Forelimb muscle (tissue), 1 donor: ENCODE results near the gene TMEM178B. TPM values are rescaled to one million over a fixed set of nuclear protein-coding genes. Genes with fewer than 3 reads are reported as not detected.
"Not testable (repeated sequence)": the region's sequence is repeated elsewhere in the genome, so short reads cannot be mapped to it uniquely, and the experiment has no call there.

Experiments
- DNase-seq: peaks from one replicate; pipeline ENCODE4 v3.0.0-alpha.2; 2013; ENCODE audit warnings: low read depth
- polyA plus RNA-seq: library from polyadenylated mRNA; unstranded; fragments of 120-200 nt; gene quantifications from one replicate; pipeline ENCODE4 v1.2.1, GENCODE V29; 2013; ENCODE audit not compliant: insufficient read length

The TMEM178B gene
- polyA plus RNA-seq, 1 donor = 0.43 TPM

GRCh38 chr7:141312395-141312794 lies 238.5 kb downstream of the TMEM178B start:
- no peak for DNase-seq

- DNase-seq = no peak
These were observed 239.1 kb downstream of the TMEM178B start for GRCh38 chr7:141312828-141313521.

DNA sequence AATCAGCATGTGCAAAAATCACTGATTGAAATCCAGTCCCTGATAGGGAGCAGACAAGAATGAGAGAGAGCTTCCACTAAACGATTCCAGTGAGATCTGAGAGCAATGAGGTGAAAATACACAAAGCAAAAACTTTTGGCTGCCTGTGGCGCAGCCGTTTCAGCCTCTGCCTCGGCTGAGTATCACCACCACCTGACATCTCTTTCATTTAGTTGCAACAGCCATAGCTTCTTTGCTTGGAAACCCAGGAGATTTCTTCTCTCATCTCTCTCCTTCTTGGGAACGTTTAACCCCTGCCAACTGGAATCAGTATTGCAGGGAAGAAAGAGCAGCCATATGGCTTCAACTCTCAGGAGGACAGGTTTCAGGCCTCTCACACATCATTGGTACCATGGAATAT lies 240.0 kb downstream of the TMEM178B start:
- DNase-seq = no peak

GRCh38 chr7:141317033-141317585 lies 243.2 kb downstream of the TMEM178B start:
- no peak for DNase-seq

DNA sequence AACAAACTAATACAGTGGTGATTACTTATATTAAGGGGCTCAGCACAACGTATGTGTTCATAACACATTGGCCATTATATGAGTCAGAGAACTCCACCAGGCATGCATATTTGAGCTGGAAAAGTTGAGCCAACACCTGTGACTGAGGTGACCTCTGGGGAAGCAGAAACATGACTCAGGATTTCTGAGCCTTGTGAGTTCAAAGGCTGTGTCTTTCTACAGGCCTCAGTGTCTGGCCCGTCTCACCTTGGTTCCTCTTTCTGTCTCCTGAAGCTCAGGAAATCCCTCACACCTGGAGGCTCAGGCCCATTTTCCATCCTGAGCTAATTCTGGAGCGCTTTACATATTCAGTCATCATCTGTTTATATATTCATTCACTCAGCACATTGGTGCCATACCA lies 246.4 kb downstream of the TMEM178B start:
- DNase-seq = no peak

- no peak for DNase-seq
These were observed 248.5 kb downstream of the TMEM178B start for GRCh38 chr7:141322383-141322782.

GRCh38 chr7:141323826-141324225 lies 250.0 kb downstream of the TMEM178B start:
- no peak for DNase-seq

GRCh38 chr7:141324870-141325269 lies 251.0 kb downstream of the TMEM178B start:
- DNase-seq = no peak

DNA sequence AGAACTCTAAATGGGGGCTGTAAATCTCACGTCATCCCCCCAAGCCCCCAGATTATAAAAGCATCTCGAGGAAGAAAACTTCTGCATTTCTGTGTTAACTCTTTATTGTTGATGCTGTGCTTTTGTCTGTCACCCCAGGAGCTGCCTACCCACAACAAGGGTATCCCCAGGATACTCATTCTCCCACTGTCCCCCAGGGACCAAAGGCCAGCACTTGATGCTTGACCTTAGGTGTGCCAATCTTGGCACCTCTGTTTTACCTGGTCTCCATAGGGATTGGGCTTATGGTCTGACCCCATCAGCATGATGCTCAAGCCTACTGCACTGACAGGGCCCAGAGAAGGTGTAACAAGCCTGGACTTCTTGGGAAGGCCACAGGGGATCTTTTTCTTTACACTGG lies 251.4 kb downstream of the TMEM178B start:
- DNase-seq = no peak

DNA sequence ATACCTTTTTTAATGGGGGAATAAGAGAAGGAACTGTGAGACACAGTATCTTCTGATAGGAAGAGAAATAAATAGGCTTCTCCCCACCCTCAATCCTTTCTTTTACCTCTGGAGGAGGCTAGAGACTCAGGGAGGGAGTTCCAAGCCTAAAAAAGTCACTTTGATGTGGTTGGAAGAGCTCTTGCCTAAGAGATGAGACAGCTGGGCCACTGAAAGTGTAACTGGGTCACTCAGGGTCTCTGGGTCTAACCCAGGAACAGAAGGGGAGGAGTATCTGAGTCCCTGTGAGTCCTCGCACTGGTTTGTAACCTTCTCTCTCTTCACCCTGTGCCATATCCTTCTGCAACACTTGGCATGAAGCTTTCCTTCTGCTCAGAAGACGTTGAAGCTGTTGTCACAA lies 254.4 kb downstream of the TMEM178B start:
- DNase-seq = no peak

DNA sequence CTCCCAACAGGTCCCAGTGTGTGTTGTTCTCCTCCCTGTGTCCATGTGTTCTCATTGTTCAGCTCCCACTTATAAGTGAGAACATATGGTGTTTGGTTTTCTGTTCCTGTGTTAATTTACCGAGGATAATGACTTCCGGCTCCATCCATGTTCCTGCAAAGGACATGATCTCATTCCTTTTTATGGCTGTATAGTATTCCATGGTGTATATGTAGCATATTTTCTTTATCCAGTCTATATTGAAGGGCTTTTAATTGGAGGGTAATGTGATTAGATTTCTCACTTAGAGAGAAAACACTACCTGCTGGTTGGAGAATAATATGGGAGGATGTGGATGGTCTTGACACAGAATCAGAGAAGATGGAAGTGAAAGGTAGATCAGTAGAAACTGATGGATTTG lies 256.4 kb downstream of the TMEM178B start:
- DNase-seq = not testable (repeated sequence)

DNA sequence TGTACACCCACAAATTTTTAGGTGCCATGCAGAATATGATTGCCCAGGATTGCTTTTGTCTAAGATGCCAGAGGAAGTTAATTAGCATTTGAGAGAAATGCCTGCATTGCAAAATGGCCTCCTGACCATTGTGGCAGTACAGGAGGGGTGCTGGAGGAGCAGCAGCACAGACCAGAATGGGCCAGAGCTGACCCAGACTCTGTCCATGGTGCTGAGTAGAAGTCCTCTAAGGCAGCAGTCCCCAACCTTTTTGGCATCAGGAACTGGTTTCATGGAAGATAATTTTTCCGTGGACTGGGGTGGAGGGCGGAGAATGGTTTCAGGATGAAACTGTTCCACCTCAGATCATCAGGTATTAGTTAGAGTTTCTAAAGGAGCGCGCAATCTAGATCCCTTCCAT lies 259.6 kb downstream of the TMEM178B start:
- DNase-seq = no peak

DNA sequence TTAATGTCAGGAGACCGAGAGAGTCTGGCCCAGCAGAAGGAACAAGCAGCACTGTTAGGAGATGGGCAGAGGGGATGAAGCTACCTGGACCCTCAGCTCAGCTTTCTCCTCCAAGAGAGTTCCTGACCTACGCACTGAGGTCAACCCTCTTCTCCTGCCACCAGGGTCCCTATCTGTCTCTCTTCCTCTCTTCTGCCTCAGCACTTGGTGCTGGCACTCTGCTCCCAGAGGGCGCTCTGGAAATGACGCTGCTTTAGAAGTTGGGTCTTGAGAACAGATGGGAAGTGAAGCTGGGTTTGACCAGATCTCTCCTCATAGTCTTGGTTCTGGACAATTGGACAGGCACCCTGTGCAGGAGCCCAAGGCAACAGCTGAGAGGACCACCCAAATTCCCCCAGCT lies 261.3 kb downstream of the TMEM178B start:
- DNase-seq = no peak

DNA sequence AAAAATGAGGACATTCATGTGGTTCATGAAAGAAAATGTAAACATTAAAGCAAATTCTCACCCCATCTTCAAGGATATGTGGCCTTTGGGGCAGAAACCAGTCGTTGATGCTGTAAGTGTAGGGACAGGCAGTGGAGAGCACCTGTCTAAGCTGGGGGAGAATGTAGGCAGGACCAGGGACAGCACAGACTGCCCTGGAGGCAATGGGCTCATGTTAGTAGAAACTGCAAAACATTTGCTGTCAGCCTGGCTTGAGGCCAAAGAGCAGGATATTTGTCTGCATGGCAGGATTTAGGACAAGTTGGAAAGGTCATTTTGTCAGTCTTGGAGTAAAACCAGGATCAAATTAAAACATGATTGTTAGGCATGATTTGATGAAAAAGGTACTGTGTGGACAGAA lies 265.7 kb downstream of the TMEM178B start:
- DNase-seq = no peak

GRCh38 chr7:141340991-141341390 lies 267.1 kb downstream of the TMEM178B start:
- no peak for DNase-seq

DNA sequence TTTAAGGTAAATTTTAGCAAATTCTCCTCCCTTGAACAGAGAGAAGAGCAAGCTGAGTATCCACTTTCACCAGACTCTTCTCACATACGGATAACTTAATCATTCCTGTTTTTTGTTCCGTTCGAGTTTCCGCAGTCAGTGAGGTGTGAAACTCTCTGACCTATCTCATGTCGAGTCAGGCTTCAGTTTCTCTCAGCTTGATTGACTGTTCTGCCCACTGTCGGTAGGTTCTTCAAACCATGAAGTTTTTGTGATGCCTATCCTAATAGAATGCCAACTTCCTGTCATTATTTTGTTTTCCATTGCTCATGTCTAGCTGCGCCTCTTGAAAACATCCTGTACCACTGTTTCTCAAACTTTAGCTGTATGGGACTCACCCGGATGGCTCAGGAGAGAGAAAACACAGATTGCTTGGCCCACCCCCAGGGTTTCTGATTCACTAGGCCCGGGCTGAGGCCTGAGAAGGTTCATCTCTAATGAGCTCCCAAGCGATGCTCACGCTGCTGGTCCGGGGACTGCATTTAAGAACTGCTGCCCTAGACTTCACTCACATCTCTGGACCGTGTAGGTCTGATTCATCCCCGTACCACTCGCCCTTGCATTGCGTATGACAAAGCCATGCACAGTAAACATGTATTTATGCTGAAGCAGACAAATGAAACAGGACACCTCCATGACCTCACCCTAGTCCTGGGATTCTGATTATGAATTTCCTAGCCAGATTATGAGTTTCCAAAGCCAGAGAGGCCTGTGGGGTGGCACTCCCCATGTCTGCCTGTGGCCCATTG lies 269.0 kb downstream of the TMEM178B start:
- DNase-seq = no peak

DNA sequence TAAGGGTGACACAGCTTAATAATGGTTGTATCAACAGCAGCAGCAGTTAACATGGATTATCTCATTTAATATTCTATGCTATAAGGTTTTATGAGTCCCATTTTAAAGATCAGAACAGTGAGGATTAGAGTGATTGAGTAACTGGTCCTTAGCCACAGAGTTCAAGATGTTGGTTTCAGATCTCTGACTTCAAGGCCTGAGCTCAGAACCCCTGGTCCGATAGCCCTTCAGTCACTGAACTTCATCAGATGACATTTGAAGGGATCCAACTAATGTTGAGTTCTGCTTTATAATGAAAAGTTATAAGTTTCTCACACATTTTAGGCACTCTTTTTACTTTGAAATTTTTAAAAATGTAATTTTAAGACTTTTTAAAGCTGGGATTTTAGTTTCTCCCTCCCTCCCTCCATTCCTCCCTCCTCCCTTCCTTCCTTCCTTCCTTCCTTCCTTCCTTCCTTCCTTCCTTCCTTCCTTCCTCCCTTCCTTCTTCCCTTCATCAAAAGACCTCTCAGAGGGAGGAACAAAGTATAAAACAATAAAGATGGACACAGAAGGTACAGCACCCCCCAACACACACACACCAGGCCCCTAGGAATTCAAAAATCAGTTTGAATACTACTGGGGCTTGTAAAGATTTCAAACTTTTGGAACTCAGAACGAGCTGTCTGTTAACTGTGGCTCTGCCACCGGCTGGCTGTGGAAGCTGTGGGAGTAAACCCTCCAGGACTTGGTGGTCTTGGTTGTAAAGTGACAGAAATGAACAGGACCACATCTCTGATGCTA lies 270.5 kb downstream of the TMEM178B start:
- no peak for DNase-seq

DNA sequence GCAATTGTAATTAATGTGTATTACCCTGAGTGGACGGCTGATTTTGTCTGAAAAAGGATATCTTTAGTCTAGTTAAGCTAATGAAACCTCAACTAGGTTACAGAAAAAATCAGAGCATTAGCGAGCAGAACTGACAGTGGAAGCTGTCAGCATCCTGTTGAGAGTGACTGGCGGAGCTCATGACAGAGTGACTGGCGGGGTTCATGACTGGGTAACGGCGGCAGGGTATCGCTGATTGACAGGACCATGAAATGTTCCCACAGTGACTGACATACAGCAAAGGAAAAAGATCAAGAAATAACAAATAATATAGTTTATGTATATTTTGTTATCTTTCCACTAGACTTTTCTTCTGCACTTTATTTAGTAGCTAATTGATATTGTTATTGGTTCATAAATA lies 274.9 kb downstream of the TMEM178B start:
- DNase-seq = no peak

DNA sequence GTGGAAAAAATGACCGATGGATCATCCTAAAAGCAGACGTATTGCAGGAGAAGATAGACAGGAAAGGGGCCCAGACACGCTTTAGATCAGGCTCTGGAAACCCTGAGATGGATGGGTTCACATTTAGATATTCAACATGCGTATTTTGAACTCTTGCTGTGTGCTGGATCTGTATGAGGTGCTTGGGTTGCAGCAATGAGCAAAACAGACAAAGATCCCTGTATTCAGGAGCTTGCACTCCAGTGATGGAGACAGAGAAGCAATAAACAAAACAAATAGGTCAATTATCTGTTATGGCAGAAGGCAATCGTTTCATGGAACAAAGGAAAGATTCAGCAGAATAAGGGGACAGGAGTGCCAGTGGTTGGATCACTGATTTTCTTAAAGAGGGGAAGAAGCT lies 275.5 kb downstream of the TMEM178B start:
- DNase-seq = no peak

DNA sequence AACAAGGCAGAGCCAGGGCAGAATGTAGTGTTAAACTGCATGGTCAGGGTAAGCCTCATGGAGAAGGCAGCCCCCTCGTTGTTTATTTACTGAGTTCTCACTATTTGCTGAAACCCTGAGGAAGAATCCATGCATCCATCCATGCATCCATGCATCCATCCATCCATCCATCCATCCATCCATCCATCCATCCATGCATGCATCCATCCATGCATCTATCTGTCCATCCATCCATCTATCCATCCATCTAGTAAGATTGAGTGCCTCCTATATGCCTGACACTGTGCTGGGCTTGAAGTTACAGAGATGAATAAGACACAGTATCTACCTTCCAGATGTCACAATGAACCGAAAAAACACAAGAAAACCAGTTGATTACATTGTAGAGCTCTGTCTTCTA lies 275.9 kb downstream of the TMEM178B start:
- no peak for DNase-seq

- no peak for DNase-seq
These were observed 277.3 kb downstream of the TMEM178B start for GRCh38 chr7:141351175-141351574.

DNA sequence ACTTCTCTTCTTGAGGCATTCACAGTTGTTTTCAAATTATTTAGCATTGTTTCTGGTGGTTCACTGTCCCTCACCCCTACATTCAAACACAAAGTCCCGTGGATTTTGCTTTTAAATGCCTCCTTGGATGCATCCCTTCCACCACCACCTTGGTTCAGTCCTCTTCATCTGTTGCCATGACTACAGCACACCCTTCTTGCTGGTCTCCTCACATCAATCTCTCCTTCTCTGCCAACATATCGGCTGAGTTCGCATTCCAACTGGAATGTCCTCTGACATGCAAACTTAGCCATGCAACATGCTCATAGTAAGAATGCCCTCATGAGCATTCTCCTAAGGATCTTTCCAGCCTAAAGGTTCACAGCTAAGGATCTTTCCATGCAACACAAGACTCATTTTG lies 279.1 kb downstream of the TMEM178B start:
- DNase-seq = no peak
